HL-60 (cell line): ENCODE measurements around the gene SEC61A1.

Experiments used
- DNase-seq, 2 experiments: peaks; one replicate each; pipeline ENCODE4 v3.0.0-alpha.2; 2010 to 2020; ENCODE audit warnings: low read depth in 1 of 2, low spot score in 1 of 2
- H3K27ac ChIP-seq: fragments of 250-450 bp; sonication (Bioruptor Pico); replicated peaks from 2 replicates; pipeline ENCODE4 v1.5.1; 2020; ENCODE audit warnings: mild to moderate bottlenecking, moderate library complexity
- H3K27me3 ChIP-seq: fragments of 250-450 bp; sonication (Bioruptor Pico); 2 replicates; pipeline ENCODE4 v1.5.1; 2021; ENCODE audit warnings: mild to moderate bottlenecking, moderate library complexity; ENCODE audit not compliant: insufficient read depth, poor library complexity, severe bottlenecking
- H3K4me3 ChIP-seq: replicated peaks from 2 replicates; pipeline ENCODE4 v1.5.1; 2011; ENCODE audit warnings: mild to moderate bottlenecking, control low read depth, low read length; ENCODE audit not compliant: insufficient read depth
- CTCF ChIP-seq: IDR thresholded peaks from one replicate; pipeline ENCODE4 v1.5.1; 2011; ENCODE audit warnings: low read length, control low read depth, inconsistent platforms; ENCODE audit not compliant: insufficient read depth
- GABPA ChIP-seq: IDR thresholded peaks from 2 replicates; pipeline ENCODE4 v1.6.1; 2012; ENCODE audit warnings: low read depth
- POLR2AphosphoS5 ChIP-seq: IDR thresholded peaks from 2 replicates; pipeline ENCODE4 v1.6.1; 2012; ENCODE audit warnings: low read depth
- SPI1 ChIP-seq: IDR thresholded peaks from 2 replicates; pipeline ENCODE4 v1.6.1; 2012; ENCODE audit warnings: low read depth, mild to moderate bottlenecking, borderline replicate concordance
- long read RNA-seq: library from polyadenylated mRNA; unstranded; transcript quantifications from one replicate; pipeline ENCODE4 v2.0.0, GENCODE V29; 2020
- TF ChIP-seq, protein P1 (sequence below): IDR thresholded peaks from 2 replicates; pipeline ENCODE4 v1.6.1; 2012; ENCODE audit warnings: low read depth; ENCODE audit not compliant: insufficient replicate concordance

SEC61A1 gene
- long read RNA-seq, transcript SEC61A1-201 (12 exons, 3,635 nt) = major isoform, 425 of 582 reads
- long read RNA-seq, transcript SEC61A1-207 (2 exons, 555 nt) = minor isoform, 5 of 582 reads
- long read RNA-seq, partial matches to known transcripts = 113 of 582 reads
- long read RNA-seq, other reads (novel, unspliced or antisense) = 39 of 582 reads

DNA sequence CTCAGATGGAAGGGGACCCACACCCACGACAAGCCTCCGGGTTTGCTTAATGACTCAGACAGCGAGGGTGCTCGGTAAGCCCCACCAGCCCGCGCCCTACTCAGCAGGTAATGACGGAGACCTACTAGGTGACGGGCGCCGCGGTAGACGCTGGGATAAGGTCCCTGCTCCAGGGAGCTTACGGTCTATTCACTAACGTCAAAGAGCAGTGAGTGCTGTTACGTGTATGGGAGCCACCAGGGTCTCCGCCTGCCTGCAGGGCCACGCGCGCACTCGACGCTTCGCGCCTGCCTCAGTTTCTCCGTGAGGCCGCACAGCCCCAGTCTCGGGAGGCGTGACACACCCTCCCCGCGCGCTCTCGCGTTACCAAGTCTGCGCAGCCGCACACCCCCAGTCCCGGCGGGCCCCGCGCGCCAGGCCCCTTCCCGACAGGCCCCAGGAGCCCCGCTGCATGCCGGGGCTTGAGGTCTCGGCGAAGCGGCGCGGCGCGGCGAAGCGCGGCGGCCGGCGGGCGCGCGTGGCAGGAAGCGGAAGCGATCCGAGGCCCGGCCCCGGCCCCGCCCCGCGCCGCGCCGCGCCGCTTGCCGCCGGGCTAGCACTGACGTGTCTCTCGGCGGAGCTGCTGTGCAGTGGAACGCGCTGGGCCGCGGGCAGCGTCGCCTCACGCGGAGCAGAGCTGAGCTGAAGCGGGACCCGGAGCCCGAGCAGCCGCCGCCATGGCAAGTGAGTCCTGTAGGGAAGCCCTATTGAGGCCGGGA lies at the start of gene SEC61A1:
SEC61A1 (plus strand) TSS at position 601 of the 758 bp plus-strand sequence; CDS start at position 717, 116 bp downstream.
- TF ChIP-seq SPI1 = no peak
- peak; percentile 85 for TF ChIP-seq POLR2AphosphoS5
- TF ChIP-seq GABPA = no peak
- Histone ChIP-seq H3K4me3 (peak within 1 kb of the TSS; percentile 96), H3K27me3 (no peaks in the 10 kb centered on the region), H3K27ac (peak within 1 kb of the TSS; percentile 98)
- peak; percentile 89 to 94 for DNase-seq

GRCh38 chr3:128004661-128005060 lies 47.6 kb upstream of the SEC61A1 start:
- Histone ChIP-seq H3K4me3 (no peak overlapping the region), H3K27ac (no peak overlapping the region), H3K27me3 (no peaks in the 10 kb centered on the region)
- DNase-seq = no peak
- TF ChIP-seq POLR2AphosphoS5 (no peak), CTCF (no peak), SPI1 (no peak), GABPA (no peak)
- TF ChIP-seq, protein P1, sequence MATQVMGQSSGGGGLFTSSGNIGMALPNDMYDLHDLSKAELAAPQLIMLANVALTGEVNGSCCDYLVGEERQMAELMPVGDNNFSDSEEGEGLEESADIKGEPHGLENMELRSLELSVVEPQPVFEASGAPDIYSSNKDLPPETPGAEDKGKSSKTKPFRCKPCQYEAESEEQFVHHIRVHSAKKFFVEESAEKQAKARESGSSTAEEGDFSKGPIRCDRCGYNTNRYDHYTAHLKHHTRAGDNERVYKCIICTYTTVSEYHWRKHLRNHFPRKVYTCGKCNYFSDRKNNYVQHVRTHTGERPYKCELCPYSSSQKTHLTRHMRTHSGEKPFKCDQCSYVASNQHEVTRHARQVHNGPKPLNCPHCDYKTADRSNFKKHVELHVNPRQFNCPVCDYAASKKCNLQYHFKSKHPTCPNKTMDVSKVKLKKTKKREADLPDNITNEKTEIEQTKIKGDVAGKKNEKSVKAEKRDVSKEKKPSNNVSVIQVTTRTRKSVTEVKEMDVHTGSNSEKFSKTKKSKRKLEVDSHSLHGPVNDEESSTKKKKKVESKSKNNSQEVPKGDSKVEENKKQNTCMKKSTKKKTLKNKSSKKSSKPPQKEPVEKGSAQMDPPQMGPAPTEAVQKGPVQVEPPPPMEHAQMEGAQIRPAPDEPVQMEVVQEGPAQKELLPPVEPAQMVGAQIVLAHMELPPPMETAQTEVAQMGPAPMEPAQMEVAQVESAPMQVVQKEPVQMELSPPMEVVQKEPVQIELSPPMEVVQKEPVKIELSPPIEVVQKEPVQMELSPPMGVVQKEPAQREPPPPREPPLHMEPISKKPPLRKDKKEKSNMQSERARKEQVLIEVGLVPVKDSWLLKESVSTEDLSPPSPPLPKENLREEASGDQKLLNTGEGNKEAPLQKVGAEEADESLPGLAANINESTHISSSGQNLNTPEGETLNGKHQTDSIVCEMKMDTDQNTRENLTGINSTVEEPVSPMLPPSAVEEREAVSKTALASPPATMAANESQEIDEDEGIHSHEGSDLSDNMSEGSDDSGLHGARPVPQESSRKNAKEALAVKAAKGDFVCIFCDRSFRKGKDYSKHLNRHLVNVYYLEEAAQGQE = no peak

GRCh38 chr3:128006061-128007032 lies 45.9 kb upstream of the SEC61A1 start:
- Histone ChIP-seq H3K4me3 (no peak overlapping the region), H3K27ac (no peak overlapping the region), H3K27me3 (no peaks in the 10 kb centered on the region)
- TF ChIP-seq GABPA (no peak), POLR2AphosphoS5 (no peak), SPI1 (no peak)
- TF ChIP-seq, protein P1 = no peak
- no peak for DNase-seq

DNA sequence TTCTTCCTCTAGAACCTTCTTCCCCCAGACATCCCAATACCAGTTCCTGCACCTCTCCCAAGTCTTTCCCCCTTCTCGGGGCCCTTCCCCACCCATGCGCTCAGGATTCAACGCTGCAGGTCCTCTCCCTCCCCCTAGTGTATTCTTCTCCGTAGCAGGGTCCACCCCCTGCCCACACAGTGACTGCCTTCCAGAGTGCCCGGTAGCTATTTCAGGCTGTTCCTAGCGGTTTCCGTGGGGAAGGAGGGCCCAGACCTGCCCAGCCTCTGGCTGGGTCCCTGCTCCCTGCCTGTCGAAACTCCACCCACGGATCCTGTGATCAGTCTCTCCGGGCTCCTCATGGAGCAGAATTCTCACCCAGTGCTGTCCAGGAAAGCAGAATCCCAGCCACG lies 45.2 kb upstream of the SEC61A1 start:
- Histone ChIP-seq H3K27me3 (no peaks in the 10 kb centered on the region), H3K4me3 (no peak overlapping the region), H3K27ac (no peak overlapping the region)
- no peak for TF ChIP-seq CTCF
- TF ChIP-seq, protein P1 = no peak
- no peak for TF ChIP-seq SPI1
- TF ChIP-seq POLR2AphosphoS5 = no peak
- TF ChIP-seq GABPA = no peak
- no peak for DNase-seq
